Panc1 (cell line): Measurements from ENCODE around the gene MSANTD3.

Experiments used
- CTCF ChIP-seq: fragments of 450-650 bp; IDR thresholded peaks from 2 replicates; pipeline ENCODE4 v1.5.1; 2017; ENCODE audit warnings: mild to moderate bottlenecking
- SIN3A ChIP-seq: IDR thresholded peaks from 2 replicates; pipeline ENCODE4 v1.6.1; 2012; ENCODE audit warnings: low read depth, mild to moderate bottlenecking, low read length, moderate library complexity, borderline replicate concordance; ENCODE audit not compliant: insufficient read depth
- TCF7L2 ChIP-seq: IDR thresholded peaks from 2 replicates; pipeline ENCODE4 v1.6.1; 2011; ENCODE audit warnings: mild to moderate bottlenecking, low read depth, low read length, inconsistent platforms

GRCh38 chr9:100408546-100409175 lies 18.3 kb upstream of the MSANTD3 start:
- no peak for TF ChIP-seq CTCF
- no peak for TF ChIP-seq SIN3A
- TF ChIP-seq TCF7L2, result no peak
